ENCODE data around the gene FAM193A. TPM values are rescaled to one million over a fixed set of nuclear protein-coding genes. Genes with fewer than 3 reads are reported as not detected.
"Not testable (repeated sequence)": the region's sequence is repeated elsewhere in the genome, so short reads cannot be mapped to it uniquely, and the experiment has no call there.

The FAM193A gene
- total and polyA plus RNA-seq, 9 donors: 12.9 to 24.2 (median 19.7) TPM

GRCh38 chr4:2606960-2607506 is 70.6 kb downstream of the FAM193A start:
- H3K9me3 ChIP-seq (replicated peaks; ENCODE audit: control insufficient read depth, low read depth, low read length): no peaks in the 10 kb centered on the region
- H3K4me3 ChIP-seq (ENCODE audit: low read length): no peak overlapping the region
- no peak overlapping the region for H3K27ac ChIP-seq (ENCODE audit: low read length)
- H3K36me3 ChIP-seq (ENCODE audit: control insufficient read depth, insufficient read depth, low read length): no peaks in the 10 kb centered on the region
- no peaks in the 10 kb centered on the region for H3K27me3 ChIP-seq (ENCODE audit: control insufficient read depth, insufficient read depth, low read length)
- no peaks in the 10 kb centered on the region for H3K4me1 ChIP-seq (ENCODE audit: control insufficient read depth, insufficient read depth, low read length)
- 60% methylated on average over 1 of the region's 9 CpGs for WGBS (ENCODE audit: insufficient coverage)
- DNase-seq: no peak

- H3K36me3 ChIP-seq (ENCODE audit: control insufficient read depth, insufficient read depth, low read length): no peaks in the 10 kb centered on the region
- H3K4me3 ChIP-seq (ENCODE audit: low read length): no peak overlapping the region
- H3K4me1 ChIP-seq (ENCODE audit: control insufficient read depth, insufficient read depth, low read length): no peaks in the 10 kb centered on the region
- no peaks in the 10 kb centered on the region for H3K9me3 ChIP-seq (replicated peaks; ENCODE audit: control insufficient read depth, low read depth, low read length)
- no peak for DNase-seq
- no peak overlapping the region for H3K27ac ChIP-seq (ENCODE audit: low read length)
- WGBS (ENCODE audit: insufficient coverage): 95% methylated on average over 4 of the region's 10 CpGs
- no peaks in the 10 kb centered on the region for H3K27me3 ChIP-seq (ENCODE audit: control insufficient read depth, insufficient read depth, low read length)
Measured at GRCh38 chr4:2607822-2608221, 71.4 kb downstream of the FAM193A start.

- no peak overlapping the region for H3K27ac ChIP-seq (ENCODE audit: low read length)
- no peak overlapping the region for H3K4me3 ChIP-seq (ENCODE audit: low read length)
- H3K4me1 ChIP-seq (ENCODE audit: control insufficient read depth, insufficient read depth, low read length): no peaks in the 10 kb centered on the region
- WGBS (ENCODE audit: insufficient coverage): 85% methylated on average over 5 of the region's 7 CpGs
- H3K27me3 ChIP-seq (ENCODE audit: control insufficient read depth, insufficient read depth, low read length): no peaks in the 10 kb centered on the region
- DNase-seq: no peak
- H3K36me3 ChIP-seq (ENCODE audit: control insufficient read depth, insufficient read depth, low read length): no peaks in the 10 kb centered on the region
- no peaks in the 10 kb centered on the region for H3K9me3 ChIP-seq (replicated peaks; ENCODE audit: control insufficient read depth, low read depth, low read length)
Measured at GRCh38 chr4:2608291-2608690, 71.8 kb downstream of the FAM193A start.

GRCh38 chr4:2615821-2616220 is 79.4 kb downstream of the FAM193A start:
- Histone ChIP-seq H3K27ac (ENCODE audit: low read length) (no peak overlapping the region), H3K4me1 (ENCODE audit: control insufficient read depth, insufficient read depth, low read length) (no peaks in the 10 kb centered on the region), H3K27me3 (ENCODE audit: control insufficient read depth, insufficient read depth, low read length) (no peaks in the 10 kb centered on the region), H3K9me3 (replicated peaks; ENCODE audit: control insufficient read depth, low read depth, low read length) (no peaks in the 10 kb centered on the region), H3K4me3 (ENCODE audit: low read length) (no peak overlapping the region), H3K36me3 (ENCODE audit: control insufficient read depth, insufficient read depth, low read length) (no peaks in the 10 kb centered on the region)
- no peak for DNase-seq
- 100% methylated on average over 5 of the region's 14 CpGs for WGBS (ENCODE audit: insufficient coverage)

GRCh38 chr4:2617955-2618354 is 81.5 kb downstream of the FAM193A start:
- peaks cover 7% of the 10 kb centered on the region for H3K36me3 ChIP-seq (ENCODE audit: control insufficient read depth, insufficient read depth, low read length)
- WGBS (ENCODE audit: insufficient coverage): 63% methylated on average over 1 of the region's 6 CpGs
- no peaks in the 10 kb centered on the region for H3K9me3 ChIP-seq (replicated peaks; ENCODE audit: control insufficient read depth, low read depth, low read length)
- DNase-seq: no peak
- no peak overlapping the region for H3K4me3 ChIP-seq (ENCODE audit: low read length)
- no peaks in the 10 kb centered on the region for H3K27me3 ChIP-seq (ENCODE audit: control insufficient read depth, insufficient read depth, low read length)
- no peak overlapping the region for H3K27ac ChIP-seq (ENCODE audit: low read length)
- no peaks in the 10 kb centered on the region for H3K4me1 ChIP-seq (ENCODE audit: control insufficient read depth, insufficient read depth, low read length)

GRCh38 chr4:2618729-2619128 is 82.3 kb downstream of the FAM193A start:
- not testable (repeated sequence) for H3K4me1 ChIP-seq (ENCODE audit: control insufficient read depth, insufficient read depth, low read length); H3K36me3 ChIP-seq (ENCODE audit: control insufficient read depth, insufficient read depth, low read length); H3K4me3 ChIP-seq (ENCODE audit: low read length); H3K27ac ChIP-seq (ENCODE audit: low read length); H3K27me3 ChIP-seq (ENCODE audit: control insufficient read depth, insufficient read depth, low read length); H3K9me3 ChIP-seq (replicated peaks; ENCODE audit: control insufficient read depth, low read depth, low read length); DNase-seq
- 97% methylated on average over 6 of the region's 9 CpGs for WGBS (ENCODE audit: insufficient coverage)

- H3K36me3 ChIP-seq (ENCODE audit: control insufficient read depth, insufficient read depth, low read length): peaks cover 7% of the 10 kb centered on the region
- no peaks in the 10 kb centered on the region for H3K9me3 ChIP-seq (replicated peaks; ENCODE audit: control insufficient read depth, low read depth, low read length)
- H3K4me1 ChIP-seq (ENCODE audit: control insufficient read depth, insufficient read depth, low read length): peaks cover 2% of the 10 kb centered on the region
- no peak overlapping the region for H3K27ac ChIP-seq (ENCODE audit: low read length)
- 100% methylated on average over 3 of the region's 8 CpGs for WGBS (ENCODE audit: insufficient coverage)
- H3K4me3 ChIP-seq (ENCODE audit: low read length): no peak overlapping the region
- H3K27me3 ChIP-seq (ENCODE audit: control insufficient read depth, insufficient read depth, low read length): no peaks in the 10 kb centered on the region
- no peak for DNase-seq
Measured at GRCh38 chr4:2619459-2619858, 83.0 kb downstream of the FAM193A start.

- DNase-seq: no peak
- Histone ChIP-seq H3K36me3 (ENCODE audit: control insufficient read depth, insufficient read depth, low read length) (peaks cover 20% of the 10 kb centered on the region), H3K4me1 (ENCODE audit: control insufficient read depth, insufficient read depth, low read length) (peaks cover 6% of the 10 kb centered on the region), H3K27ac (ENCODE audit: low read length) (no peak overlapping the region), H3K4me3 (ENCODE audit: low read length) (no peak overlapping the region), H3K27me3 (ENCODE audit: control insufficient read depth, insufficient read depth, low read length) (no peaks in the 10 kb centered on the region), H3K9me3 (replicated peaks; ENCODE audit: control insufficient read depth, low read depth, low read length) (no peaks in the 10 kb centered on the region)
- 65% methylated on average over 4 of the region's 7 CpGs for WGBS (ENCODE audit: insufficient coverage)
Measured at GRCh38 chr4:2621419-2621818, 85.0 kb downstream of the FAM193A start.

GRCh38 chr4:2623442-2623841 is 87.0 kb downstream of the FAM193A start:
- Histone ChIP-seq H3K4me3 (ENCODE audit: low read length) (no peak overlapping the region), H3K36me3 (ENCODE audit: control insufficient read depth, insufficient read depth, low read length) (peaks cover 34% of the 10 kb centered on the region), H3K27ac (ENCODE audit: low read length) (no peak overlapping the region), H3K4me1 (ENCODE audit: control insufficient read depth, insufficient read depth, low read length) (peaks cover 6% of the 10 kb centered on the region), H3K27me3 (ENCODE audit: control insufficient read depth, insufficient read depth, low read length) (no peaks in the 10 kb centered on the region), H3K9me3 (replicated peaks; ENCODE audit: control insufficient read depth, low read depth, low read length) (no peaks in the 10 kb centered on the region)
- 91% methylated on average over 6 of the region's 6 CpGs for WGBS (ENCODE audit: insufficient coverage)
- DNase-seq: no peak

- 42% methylated on average over 15 of the region's 22 CpGs for WGBS (ENCODE audit: insufficient coverage)
- no peak overlapping the region for H3K4me3 ChIP-seq (ENCODE audit: low read length)
- no peaks in the 10 kb centered on the region for H3K9me3 ChIP-seq (replicated peaks; ENCODE audit: control insufficient read depth, low read depth, low read length)
- H3K36me3 ChIP-seq (ENCODE audit: control insufficient read depth, insufficient read depth, low read length): peaks cover 43% of the 10 kb centered on the region
- DNase-seq: peak; percentile 48
- H3K27ac ChIP-seq (ENCODE audit: low read length): no peak overlapping the region
- H3K27me3 ChIP-seq (ENCODE audit: control insufficient read depth, insufficient read depth, low read length): no peaks in the 10 kb centered on the region
- H3K4me1 ChIP-seq (ENCODE audit: control insufficient read depth, insufficient read depth, low read length): peaks cover 6% of the 10 kb centered on the region
Measured at GRCh38 chr4:2624782-2625530, 88.5 kb downstream of the FAM193A start.

Measured in muscle of leg (tissue), 11 donors.